Activated CD8-positive, alpha-beta T cell treated with anti-CD3 and anti-CD28 coated beads for 36 hours (primary cell): ENCODE results near the gene ATAT1. TPM values are rescaled to one million over a fixed set of nuclear protein-coding genes. Genes with fewer than 3 reads are reported as not detected.

Source experiments
- ATAC-seq: fragments of 200-7000 bp; cut with Tn5 transposase; one replicate; pipeline ENCODE4 v1.10.0; 2021; ENCODE audit warnings: mild to moderate bottlenecking, moderate library complexity
- CTCF ChIA-PET: fragments of 350-600 bp; sonication (Branson Sonifier 250); formaldehyde crosslinking; loops from one replicate; lab custom pipeline; 2021; ENCODE audit warnings: antibody characterized with exemption; lab: Charles Lee
- POLR2A ChIA-PET: fragments of 350-600 bp; sonication (Branson Sonifier 250); formaldehyde crosslinking; loops from one replicate; lab custom pipeline; 2021; ENCODE audit warnings: antibody characterized with exemption; lab: Charles Lee
- DNase-seq: peaks from one replicate; pipeline ENCODE4 v3.0.0-alpha.2; 2020
- H3K27ac Mint-ChIP-seq: one replicate; pipeline ENCODE4 v1.8.0; 2021; ENCODE audit warnings: mild to moderate bottlenecking, mixed read lengths
- H3K27me3 Mint-ChIP-seq: one replicate; pipeline ENCODE4 v1.8.0; 2021; ENCODE audit warnings: mixed read lengths
- H3K36me3 Mint-ChIP-seq: one replicate; pipeline ENCODE4 v1.8.0; 2021; ENCODE audit warnings: low read depth, mixed read lengths
- H3K4me1 Mint-ChIP-seq: one replicate; pipeline ENCODE4 v1.8.0; 2021; ENCODE audit warnings: low read depth, mixed read lengths
- H3K4me3 Mint-ChIP-seq: one replicate; pipeline ENCODE4 v1.8.0; 2021; ENCODE audit warnings: mild to moderate bottlenecking, moderate library complexity, mixed read lengths
- H3K9me3 Mint-ChIP-seq: one replicate; pipeline ENCODE4 v1.8.0; 2021; ENCODE audit warnings: mixed read lengths
- intact Hi-C: fragments of 100-400 bp; cut with micrococcal nuclease; formaldehyde crosslinking; loops from one replicate; pipeline ENCODE4 v1.10.0; 2022
- total RNA-seq, 2 experiments: library from RNA; stranded (reverse); gene quantifications; one replicate each; pipeline ENCODE4 v1.2.3, GENCODE V29; 2021
- TF ChIP-seq, protein P1 (sequence below): fragments of 200-600 bp; IDR thresholded peaks from one replicate; pipeline ENCODE4 v1.8.0; 2022; ENCODE audit warnings: antibody characterized with exemption, mild to moderate bottlenecking

Gene ATAT1
- total RNA-seq, 2 experiments from 2014 or later: 7.5 to 7.8 TPM

- peaks cover 59% of the 10 kb centered on the region for H3K4me1 Mint-ChIP-seq
- DNase-seq (no peak), ATAC-seq (no peak)
- TF ChIP-seq, protein P1, sequence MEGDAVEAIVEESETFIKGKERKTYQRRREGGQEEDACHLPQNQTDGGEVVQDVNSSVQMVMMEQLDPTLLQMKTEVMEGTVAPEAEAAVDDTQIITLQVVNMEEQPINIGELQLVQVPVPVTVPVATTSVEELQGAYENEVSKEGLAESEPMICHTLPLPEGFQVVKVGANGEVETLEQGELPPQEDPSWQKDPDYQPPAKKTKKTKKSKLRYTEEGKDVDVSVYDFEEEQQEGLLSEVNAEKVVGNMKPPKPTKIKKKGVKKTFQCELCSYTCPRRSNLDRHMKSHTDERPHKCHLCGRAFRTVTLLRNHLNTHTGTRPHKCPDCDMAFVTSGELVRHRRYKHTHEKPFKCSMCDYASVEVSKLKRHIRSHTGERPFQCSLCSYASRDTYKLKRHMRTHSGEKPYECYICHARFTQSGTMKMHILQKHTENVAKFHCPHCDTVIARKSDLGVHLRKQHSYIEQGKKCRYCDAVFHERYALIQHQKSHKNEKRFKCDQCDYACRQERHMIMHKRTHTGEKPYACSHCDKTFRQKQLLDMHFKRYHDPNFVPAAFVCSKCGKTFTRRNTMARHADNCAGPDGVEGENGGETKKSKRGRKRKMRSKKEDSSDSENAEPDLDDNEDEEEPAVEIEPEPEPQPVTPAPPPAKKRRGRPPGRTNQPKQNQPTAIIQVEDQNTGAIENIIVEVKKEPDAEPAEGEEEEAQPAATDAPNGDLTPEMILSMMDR: no peak
- peak overlapping the region; percentile 98 for H3K27ac Mint-ChIP-seq
- ChIA-PET CTCF (interaction anchor here (0.9 to 4.7 kb wide), 9 partner anchors 7 to 476 kb away, joined by 3 to 50 read pairs (median 6); no protein-coding TSS in a partner anchor), POLR2A (interaction anchor here (0.5 to 5.3 kb wide), 8 partner anchors 11 to 120 kb away, joined by 3 to 121 read pairs (median 17); partner anchors contain the start of gene TUBB)
- no peaks in the 10 kb centered on the region for H3K9me3 Mint-ChIP-seq
- peaks cover 88% of the 10 kb centered on the region for H3K36me3 Mint-ChIP-seq
- H3K27me3 Mint-ChIP-seq: no peaks in the 10 kb centered on the region
- no peak overlapping the region for H3K4me3 Mint-ChIP-seq
- intact Hi-C loops: no loop called here
These were observed 14.8 kb upstream of the ATAT1 start for GRCh38 chr6:30611856-30612194.

DNA sequence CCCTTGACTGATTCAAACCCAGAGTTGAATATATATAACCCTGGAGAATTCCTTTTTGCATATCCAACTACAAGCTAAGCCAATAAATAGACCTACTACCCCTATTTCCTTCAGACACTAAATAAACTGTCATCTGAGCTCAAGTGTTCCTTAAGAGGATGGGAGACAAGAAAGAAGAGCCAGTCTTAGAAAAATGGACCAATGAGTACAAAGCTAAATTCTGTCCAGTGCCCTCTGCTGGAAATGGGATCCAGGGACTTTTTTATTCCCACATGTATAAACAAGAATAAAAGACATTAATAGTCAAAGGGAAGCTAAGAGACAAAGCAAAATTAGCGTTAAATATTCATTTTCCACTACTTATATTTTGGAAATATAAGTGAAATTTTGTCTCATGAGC, 14.5 kb upstream of the ATAT1 start:
- H3K27ac Mint-ChIP-seq: peak overlapping the region; percentile 98

GRCh38 chr6:30612687-30613248, 13.9 kb upstream of the ATAT1 start:
- intact Hi-C loops: no loop called here
- H3K4me3 Mint-ChIP-seq: peak overlapping the region; percentile 95
- H3K27me3 Mint-ChIP-seq: no peaks in the 10 kb centered on the region
- H3K9me3 Mint-ChIP-seq: no peaks in the 10 kb centered on the region
- peaks cover 84% of the 10 kb centered on the region for H3K36me3 Mint-ChIP-seq
- peak overlapping the region; percentile 98 for H3K27ac Mint-ChIP-seq
- POLR2A ChIA-PET: interaction anchor here (0.8 to 5.3 kb wide), 16 partner anchors 12 to 146 kb away, joined by 3 to 121 read pairs (median 10); partner anchors contain the start of genes ABCF1, GNL1, PRR3 and TUBB
- no peak for ATAC-seq
- CTCF ChIA-PET: interaction anchor here (0.8 to 4.7 kb wide), 21 partner anchors 8 to 475 kb away, joined by 3 to 50 read pairs (median 5); partner anchors contain the start of genes ABCF1 and ATAT1
- peaks cover 55% of the 10 kb centered on the region for H3K4me1 Mint-ChIP-seq
- DNase-seq: no peak
- TF ChIP-seq, protein P1: no peak

More for the DNA sequence above, 14.5 kb upstream of the ATAT1 start:
- TF ChIP-seq, protein P1: no peak
- ChIA-PET POLR2A (interaction anchor here (0.5 to 5.3 kb wide), 11 partner anchors 11 to 120 kb away, joined by 3 to 121 read pairs (median 5); partner anchors contain the start of genes GNL1, PRR3 and TUBB), CTCF (interaction anchor here (0.9 to 4.7 kb wide), 14 partner anchors 8 to 475 kb away, joined by 3 to 50 read pairs (median 6); partner anchors contain the start of gene ATAT1)
- Mint-ChIP-seq H3K9me3 (no peaks in the 10 kb centered on the region), H3K4me3 (no peak overlapping the region), H3K36me3 (peaks cover 89% of the 10 kb centered on the region), H3K4me1 (peaks cover 59% of the 10 kb centered on the region), H3K27me3 (no peaks in the 10 kb centered on the region)
- DNase-seq: no peak
- intact Hi-C loops: no loop called here
- no peak for ATAC-seq

GRCh38 chr6:30613251-30614043, 13.2 kb upstream of the ATAT1 start:
- no peak for DNase-seq
- peaks cover 55% of the 10 kb centered on the region for H3K4me1 Mint-ChIP-seq
- ATAC-seq: no peak
- TF ChIP-seq, protein P1: no peak
- H3K27ac Mint-ChIP-seq: peak overlapping the region; percentile 98
- no peaks in the 10 kb centered on the region for H3K9me3 Mint-ChIP-seq
- H3K36me3 Mint-ChIP-seq: peaks cover 84% of the 10 kb centered on the region
- peak overlapping the region; percentile 95 for H3K4me3 Mint-ChIP-seq
- CTCF ChIA-PET: interaction anchor here (0.8 to 4.7 kb wide), 21 partner anchors 7 to 474 kb away, joined by 3 to 50 read pairs (median 5); partner anchors contain the start of genes ABCF1 and ATAT1
- no peaks in the 10 kb centered on the region for H3K27me3 Mint-ChIP-seq
- POLR2A ChIA-PET: interaction anchor here (0.8 to 5.3 kb wide), 17 partner anchors 10 to 146 kb away, joined by 3 to 121 read pairs (median 14); partner anchors contain the start of genes ABCF1, GNL1, PRR3 and TUBB
- intact Hi-C loops: no loop called here
